ENCODE results near the gene PPP1R1B. TPM values are rescaled to one million over a fixed set of nuclear protein-coding genes. Genes with fewer than 3 reads are reported as not detected.

Gene PPP1R1B
- total RNA-seq, 6 experiments from 2014 or later: not detected

DNA sequence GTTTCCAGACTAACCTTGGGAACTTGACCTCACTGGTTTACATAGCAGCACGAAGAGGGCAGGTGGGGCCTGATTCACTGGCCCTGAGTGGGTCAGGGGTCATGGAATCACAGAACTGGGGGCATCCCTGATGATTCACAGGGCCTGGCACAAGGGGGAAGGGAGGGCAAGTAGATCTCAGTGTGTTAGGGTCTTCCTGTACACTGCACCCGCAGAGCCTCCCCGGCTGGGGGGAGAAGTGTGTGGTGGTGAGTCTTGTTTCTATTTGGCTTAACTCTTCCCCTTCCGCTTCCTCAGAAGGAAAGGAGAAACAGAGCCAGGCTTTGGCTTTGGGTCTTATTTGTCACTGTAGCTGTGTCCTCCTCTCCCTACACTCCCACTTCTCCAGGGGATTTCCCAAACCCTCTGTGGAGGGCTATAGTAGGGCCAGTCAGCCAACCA is 13.9 kb downstream of the PPP1R1B start:
- H3K9me3 Mint-ChIP-seq: no peaks in the 10 kb centered on the region
- H3K27ac Mint-ChIP-seq: no peak overlapping the region
- H3K36me3 Mint-ChIP-seq (ENCODE audit: low read depth): no peaks in the 10 kb centered on the region
- TF ChIP-seq, protein P1, sequence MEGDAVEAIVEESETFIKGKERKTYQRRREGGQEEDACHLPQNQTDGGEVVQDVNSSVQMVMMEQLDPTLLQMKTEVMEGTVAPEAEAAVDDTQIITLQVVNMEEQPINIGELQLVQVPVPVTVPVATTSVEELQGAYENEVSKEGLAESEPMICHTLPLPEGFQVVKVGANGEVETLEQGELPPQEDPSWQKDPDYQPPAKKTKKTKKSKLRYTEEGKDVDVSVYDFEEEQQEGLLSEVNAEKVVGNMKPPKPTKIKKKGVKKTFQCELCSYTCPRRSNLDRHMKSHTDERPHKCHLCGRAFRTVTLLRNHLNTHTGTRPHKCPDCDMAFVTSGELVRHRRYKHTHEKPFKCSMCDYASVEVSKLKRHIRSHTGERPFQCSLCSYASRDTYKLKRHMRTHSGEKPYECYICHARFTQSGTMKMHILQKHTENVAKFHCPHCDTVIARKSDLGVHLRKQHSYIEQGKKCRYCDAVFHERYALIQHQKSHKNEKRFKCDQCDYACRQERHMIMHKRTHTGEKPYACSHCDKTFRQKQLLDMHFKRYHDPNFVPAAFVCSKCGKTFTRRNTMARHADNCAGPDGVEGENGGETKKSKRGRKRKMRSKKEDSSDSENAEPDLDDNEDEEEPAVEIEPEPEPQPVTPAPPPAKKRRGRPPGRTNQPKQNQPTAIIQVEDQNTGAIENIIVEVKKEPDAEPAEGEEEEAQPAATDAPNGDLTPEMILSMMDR (IDR thresholded peaks at IDR 0.05): no peak
- H3K4me1 Mint-ChIP-seq (ENCODE audit: low read depth): peaks cover 54% of the 10 kb centered on the region
- 0 out of 2 replicates have a peak, but pooled peaks cover 1% of the 10 kb centered on the region for H3K27me3 Mint-ChIP-seq (ENCODE audit: insufficient read depth)
- DNase-seq: no peak
- no peak overlapping the region for H3K4me3 Mint-ChIP-seq

DNA sequence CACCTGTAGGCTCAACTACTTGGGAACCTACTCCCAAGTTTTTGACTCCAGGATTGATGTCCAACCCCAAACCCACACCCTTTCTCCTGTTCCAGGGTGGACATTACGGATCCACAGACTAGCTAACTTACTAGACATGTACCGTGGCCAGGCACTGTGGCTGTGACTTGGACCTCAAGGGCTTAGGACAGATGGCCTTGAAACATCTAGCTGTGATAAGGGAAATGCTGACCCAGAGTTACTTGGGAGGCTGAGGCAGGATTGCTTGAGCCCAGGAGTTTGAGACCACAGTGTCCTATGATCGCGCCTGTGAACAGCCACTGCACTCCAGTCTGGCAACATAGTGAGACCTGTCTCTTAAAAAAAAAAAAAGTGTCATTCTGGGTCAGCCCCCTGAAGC is 14.3 kb downstream of the PPP1R1B start:
- no peak for DNase-seq
- H3K4me1 Mint-ChIP-seq (ENCODE audit: low read depth): peaks cover 54% of the 10 kb centered on the region

DNA sequence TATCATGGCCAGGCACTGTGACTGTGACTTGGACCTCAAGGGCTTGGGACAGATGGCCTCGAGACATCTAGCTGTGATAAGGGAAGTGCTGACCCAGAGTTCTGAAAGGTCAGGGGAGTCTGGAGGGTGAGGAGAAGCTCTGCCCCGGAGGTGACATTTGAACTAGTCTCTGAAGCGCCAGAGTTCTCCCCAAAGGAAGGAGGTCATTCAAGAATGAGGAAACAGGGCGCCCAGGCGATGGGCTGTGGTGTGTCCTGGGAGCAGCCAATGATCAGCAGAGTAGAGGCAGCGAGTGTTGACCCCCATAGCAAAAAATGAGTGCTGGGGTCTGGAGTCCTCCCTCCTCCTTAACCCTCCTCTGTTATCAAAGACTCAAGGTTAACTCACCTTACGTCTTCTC is 15.1 kb downstream of the PPP1R1B start:
- Mint-ChIP-seq H3K36me3 (ENCODE audit: low read depth) (no peaks in the 10 kb centered on the region), H3K27ac (no peak overlapping the region), H3K4me1 (ENCODE audit: low read depth) (peaks cover 49% of the 10 kb centered on the region), H3K4me3 (no peak overlapping the region), H3K9me3 (no peaks in the 10 kb centered on the region), H3K27me3 (ENCODE audit: insufficient read depth) (0 out of 2 replicates have a peak, but pooled peaks cover 1% of the 10 kb centered on the region)
- TF ChIP-seq, protein P1 (IDR thresholded peaks at IDR 0.05): no peak
- no peak for DNase-seq

More for the DNA sequence above, 14.3 kb downstream of the PPP1R1B start:
- Mint-ChIP-seq H3K4me3 (no peak overlapping the region), H3K36me3 (ENCODE audit: low read depth) (no peaks in the 10 kb centered on the region), H3K9me3 (no peaks in the 10 kb centered on the region), H3K27me3 (ENCODE audit: insufficient read depth) (0 out of 2 replicates have a peak, but pooled peaks cover 1% of the 10 kb centered on the region), H3K27ac (no peak overlapping the region)
- TF ChIP-seq, protein P1 (IDR thresholded peaks at IDR 0.05): no peak

DNA sequence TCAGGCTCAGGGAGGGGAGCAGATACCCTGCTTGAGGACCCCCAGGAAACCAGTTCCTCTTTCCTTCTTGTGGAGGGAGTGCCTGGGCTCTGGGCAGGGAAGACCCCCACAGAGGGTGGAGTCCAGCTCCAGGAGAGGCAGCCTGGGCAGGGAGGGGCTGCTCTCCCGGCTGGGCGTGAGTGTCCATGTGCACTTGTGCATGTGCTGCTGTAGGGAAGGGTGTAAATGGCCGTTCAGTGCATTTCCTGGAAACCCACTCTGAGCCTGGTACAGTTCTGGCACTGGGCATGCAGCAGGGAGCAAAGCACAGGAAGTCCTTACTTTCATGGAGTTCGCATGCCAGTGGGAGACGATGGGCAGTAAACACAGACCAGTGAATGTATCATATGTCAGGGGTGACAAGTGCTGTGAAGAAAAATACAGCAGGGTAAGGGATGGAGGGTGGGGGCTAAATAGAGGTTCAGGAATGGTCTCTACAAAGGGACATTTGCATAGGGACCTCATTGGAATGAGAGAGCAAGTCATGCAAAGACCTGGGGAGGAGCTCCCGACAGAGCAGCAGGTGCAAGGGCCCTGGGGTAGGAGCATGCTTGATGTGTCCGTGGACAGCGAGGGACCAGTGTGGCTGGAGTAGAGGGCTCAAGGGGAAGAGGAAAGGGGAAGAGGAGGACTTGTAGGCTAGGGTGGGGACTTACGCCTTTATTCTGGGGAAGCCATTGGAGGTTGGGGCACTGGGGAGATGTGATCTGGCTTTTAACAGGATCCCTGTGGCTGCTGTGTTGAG is 15.7 kb downstream of the PPP1R1B start:
- Mint-ChIP-seq H3K27ac (no peak overlapping the region; the same call in 1 of the 2 replicates), H3K9me3 (no peaks in the 10 kb centered on the region), H3K4me3 (no peak overlapping the region), H3K4me1 (ENCODE audit: low read depth) (peaks cover 48% of the 10 kb centered on the region), H3K36me3 (ENCODE audit: low read depth) (no peaks in the 10 kb centered on the region), H3K27me3 (ENCODE audit: insufficient read depth) (0 out of 2 replicates have a peak, but pooled peaks cover 1% of the 10 kb centered on the region)
- TF ChIP-seq, protein P1 (IDR thresholded peaks at IDR 0.05): no peak
- DNase-seq: no peak

DNA sequence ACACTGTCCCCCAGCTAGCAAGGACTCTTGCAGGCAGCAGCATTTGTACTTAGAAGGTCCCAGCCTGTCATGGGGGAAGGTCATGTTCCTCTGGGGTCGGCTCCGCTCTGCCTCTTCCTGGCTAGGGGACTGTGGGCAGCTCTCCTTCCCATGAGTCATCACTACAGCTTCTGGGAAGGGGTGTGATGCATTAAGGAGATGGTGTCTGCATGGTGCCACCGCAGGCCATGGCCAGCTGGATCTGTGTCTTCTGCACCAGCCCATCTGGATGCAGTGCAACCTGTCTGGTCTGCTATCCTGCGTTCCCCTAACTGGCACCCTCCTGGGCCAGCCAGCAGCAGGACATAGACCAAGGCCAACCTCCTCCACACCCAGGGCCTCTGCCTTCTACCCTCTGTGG is 16.5 kb downstream of the PPP1R1B start:
- no peak overlapping the region; the same call in 1 of the 2 replicates for H3K27ac Mint-ChIP-seq
- no peaks in the 10 kb centered on the region for H3K9me3 Mint-ChIP-seq
- H3K4me3 Mint-ChIP-seq: no peak overlapping the region
- H3K36me3 Mint-ChIP-seq (ENCODE audit: low read depth): no peaks in the 10 kb centered on the region
- no peak for DNase-seq
- H3K4me1 Mint-ChIP-seq (ENCODE audit: low read depth): peaks cover 40% of the 10 kb centered on the region
- TF ChIP-seq, protein P1 (IDR thresholded peaks at IDR 0.05): no peak
- H3K27me3 Mint-ChIP-seq (ENCODE audit: insufficient read depth): no peaks in the 10 kb centered on the region

Measured in HFFc6 (cell line).